ENCODE data around the gene LBHD2.

LBHD2 gene

DNA sequence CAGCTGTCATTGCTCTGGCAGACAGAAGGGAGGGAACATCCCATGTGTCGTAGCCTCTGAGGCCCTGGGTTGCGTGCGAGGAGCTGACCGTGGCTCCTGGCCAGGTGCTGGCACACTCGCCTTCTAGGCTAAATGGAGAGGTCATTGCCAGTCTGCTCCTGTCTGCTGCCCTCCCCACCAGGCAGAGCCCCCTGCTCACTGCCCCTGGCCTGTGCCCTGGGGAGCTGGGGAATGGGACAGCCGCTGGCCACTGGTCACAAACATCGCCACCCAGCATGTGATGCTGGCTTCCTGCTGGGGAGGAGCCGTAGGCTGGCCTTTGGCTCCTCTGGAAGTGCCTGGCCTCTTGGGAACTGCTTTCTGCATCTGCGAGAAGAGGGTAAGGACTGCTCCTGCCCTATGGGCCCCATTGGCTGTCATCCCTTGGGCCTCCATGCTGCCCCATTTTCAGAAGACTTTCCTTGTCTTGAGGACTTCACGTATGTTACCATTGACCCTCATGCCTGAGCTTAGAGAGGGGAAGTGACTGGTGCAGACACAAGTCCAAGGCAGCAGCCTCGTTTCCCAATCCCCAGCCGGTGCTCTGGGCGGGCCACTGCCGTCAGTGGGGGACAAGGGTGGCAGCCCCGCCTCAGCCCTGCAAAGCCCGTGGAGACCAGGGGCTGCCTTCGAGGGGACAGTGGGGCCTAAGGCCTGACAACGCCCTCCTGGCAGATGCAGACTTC is 37.3 kb downstream of the LBHD2 start:
- no peak for DNase-seq (ENCODE audit: low read depth)

DNA sequence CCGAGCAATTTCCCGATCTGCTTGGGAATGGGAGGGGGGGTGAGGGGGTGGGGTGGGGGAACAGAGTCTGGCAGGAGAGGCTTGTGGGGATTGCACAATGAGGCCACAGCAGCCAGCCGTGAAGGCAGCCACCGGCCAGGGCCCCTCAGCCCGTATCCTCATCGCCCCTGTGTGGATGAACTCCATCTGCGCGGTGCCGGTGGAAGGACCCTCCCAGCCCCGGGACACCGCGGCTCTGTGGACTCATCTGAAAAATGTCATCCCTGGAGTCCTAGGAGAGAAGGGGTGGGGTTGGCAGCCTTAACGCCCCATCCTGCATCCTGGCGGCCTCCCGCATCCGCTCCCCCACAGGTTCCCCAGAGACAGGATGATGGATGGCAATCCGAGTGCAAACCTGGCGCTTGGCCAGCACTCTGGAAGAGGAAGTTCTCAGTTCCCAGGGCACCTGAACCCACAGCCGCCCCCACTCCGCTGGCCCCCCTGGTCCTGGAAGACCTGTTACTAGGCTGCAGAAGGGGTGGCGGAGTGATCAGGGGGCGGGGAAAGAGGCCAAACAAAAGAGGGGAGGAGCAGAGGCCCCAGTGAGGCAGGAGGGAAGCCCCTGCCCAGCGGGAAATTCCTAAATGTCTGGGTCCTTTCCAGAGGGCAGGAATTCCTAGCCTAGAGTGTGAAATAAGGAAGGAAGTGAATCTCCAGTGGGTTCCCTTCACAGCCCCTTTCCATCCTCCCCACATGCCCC is 38.0 kb downstream of the LBHD2 start:
- DNase-seq (ENCODE audit: low read depth) = no peak

DNA sequence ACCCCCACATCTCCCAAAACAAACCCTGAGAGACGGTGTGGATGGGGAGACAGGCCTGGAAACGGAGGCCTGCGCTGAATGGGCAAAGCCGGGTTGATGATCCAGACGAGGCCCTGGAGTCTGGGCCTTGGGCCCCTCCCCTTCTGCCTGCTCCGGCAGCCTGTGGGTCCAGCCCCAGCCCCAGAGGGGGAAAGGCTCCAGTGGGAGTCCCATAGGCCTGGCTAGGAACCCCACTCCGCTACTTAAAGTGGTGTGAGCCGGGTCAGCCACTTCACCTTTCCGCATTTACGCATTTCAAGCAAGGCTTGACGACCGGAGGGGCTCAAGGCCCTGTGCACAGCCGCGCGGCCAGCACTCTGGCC is 38.6 kb downstream of the LBHD2 start:
- DNase-seq (ENCODE audit: low read depth) = no peak

DNA sequence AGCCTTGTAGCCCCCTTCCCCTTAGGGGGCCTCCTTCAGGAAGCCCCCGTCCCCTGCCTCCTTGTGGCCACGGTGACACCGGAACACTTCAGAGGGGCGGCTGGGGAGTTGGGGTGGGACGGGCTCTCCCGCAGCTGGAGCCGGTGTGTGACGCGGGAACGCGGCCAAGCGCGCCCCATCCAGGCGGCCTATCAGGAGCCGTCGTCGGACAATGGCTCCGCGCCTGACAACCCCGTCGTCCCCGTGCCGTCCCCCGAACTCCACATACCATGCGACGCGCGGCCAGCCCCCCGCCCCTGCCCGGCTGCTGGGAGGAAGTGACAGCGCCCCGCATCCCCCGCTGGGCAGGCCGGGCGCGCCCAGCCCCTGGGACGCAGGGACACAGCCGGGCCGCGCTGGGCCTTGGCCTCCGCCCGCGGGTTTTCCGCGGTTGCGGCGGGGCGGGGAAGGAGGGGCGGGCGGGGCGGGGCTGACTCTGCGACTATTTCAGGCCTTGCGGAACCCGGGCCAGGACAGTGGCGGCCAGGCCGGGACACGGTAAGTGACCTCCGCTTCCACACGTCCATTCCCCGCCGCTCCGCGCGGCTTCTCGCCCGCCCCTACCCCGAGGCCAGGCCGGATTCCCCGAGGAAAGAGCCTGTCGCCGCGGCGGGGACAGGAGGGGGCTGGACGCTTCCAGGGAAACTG is 39.1 kb downstream of the LBHD2 start, which contains the start of gene TNFAIP2:
TNFAIP2 (plus strand) TSS at position 515 of the 687 bp plus-strand sequence. CDS start 2,997 bp downstream, outside the sequence.
- DNase-seq (ENCODE audit: low read depth) = no peak

DNA sequence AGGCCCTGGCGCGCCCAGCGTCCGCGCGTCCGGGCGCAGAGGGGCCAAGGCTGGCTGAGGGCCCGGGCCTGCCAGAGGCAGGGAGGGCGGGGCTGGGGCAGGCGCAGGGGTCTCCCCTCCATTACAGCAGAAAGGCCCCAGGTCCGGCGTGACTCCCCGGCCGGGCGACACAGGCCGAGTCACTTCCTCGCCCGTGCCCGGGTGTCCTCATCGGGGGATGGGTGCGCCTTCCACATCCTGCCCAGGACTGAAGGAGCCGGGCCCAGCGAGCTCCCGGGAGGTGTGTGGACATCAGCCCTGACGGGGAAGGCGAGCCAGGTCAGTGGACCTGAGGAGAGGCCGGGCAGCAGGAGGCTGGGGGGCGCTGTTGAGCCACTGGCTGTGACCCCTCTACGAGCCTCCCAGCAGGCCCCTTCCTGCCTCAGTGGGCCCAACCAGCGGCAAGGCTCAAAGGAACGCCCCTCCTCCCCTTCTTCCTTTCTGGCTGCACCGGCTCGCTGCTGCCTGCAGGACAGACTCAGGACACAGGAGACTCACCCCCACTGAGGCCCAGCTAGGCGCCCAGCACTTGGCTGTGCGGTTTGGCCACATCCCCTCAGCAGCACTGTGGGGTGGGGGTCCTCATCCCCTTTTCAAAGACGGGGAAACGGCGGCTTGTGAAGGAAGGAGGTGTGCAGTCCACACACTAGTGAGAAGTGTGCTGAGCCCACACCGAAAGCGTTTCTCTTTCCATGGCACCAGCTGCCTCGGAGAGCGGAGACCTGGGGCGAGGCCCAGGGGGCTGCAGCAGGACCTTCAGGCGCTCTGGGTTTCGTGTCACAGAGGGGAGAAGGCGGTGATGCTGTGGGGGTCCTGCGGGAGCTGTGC is 39.9 kb downstream of the LBHD2 start:
- DNase-seq (ENCODE audit: low read depth) = no peak

DNA sequence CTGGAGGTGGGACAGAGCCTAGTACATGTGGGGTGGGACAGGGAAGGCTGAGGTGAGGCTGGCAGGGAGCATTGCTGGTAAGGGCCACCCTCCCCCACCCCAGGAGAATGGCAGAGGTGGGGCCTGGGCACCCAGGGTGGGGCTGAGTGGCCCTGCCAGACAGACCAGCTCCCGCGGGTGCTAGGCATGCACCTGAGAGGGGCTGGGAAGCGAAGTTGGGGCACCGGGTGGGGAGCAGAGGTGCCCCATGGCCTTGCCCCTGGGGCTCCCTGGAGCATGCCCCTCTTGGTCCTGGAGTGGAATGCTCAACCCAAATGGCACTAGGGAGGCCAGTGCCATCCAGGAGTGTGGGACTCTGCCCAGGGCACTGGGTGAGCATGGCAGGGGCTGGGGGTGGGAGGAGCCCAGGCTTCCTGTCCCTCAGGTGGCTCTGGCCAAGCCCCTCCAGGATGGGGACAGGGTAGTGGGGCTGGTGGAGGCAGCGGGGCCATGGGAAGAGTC is 40.5 kb downstream of the LBHD2 start:
- DNase-seq (ENCODE audit: low read depth) = no peak

DNA sequence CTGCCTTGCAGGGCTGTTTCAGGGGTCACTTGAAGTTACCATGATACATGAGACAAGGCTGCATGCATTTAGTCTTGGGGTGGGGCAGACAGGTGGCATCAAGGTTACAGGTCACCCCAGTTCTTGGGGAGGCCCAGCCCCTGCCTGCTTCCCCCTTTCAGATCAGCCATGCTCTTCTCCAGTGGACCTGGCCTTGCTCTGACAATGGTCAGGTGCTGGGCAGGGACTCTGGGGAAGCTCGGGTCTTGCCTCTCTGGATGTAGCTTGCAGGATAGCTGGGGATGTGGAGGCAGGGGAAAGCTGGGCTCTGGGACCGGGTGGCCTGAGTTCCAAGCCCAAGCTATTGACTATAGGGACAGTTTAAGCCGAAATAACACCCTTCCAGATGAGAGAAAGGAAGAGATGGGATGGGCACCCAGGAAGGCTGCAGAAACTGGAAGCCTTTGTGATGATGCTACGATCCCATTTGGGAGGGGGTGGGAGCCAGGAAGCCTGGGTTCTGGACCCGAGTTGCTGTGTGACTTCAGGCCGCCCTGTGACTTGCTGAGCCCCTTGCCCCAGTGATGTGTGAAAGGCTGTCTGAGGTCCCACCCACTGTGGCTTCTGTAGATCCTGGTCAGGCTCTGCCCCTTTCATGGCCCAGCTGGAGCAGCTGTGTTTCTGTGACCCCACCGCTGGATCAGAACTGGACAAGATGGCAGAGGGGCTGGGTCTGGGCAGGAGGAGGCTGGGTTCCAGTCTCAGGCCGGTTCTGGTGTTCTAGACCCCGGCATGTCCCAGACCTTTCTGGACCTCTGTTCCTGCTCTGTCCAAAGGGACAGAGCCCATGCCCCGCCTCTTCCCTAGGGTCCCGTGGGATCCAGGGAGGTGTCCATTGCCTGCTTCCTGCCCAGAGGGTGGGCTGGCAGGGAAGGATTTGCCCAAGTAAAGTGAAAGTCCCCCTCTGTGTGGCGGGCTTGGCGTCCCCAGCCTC is 41.4 kb downstream of the LBHD2 start:
- no peak for DNase-seq (ENCODE audit: low read depth)

DNA sequence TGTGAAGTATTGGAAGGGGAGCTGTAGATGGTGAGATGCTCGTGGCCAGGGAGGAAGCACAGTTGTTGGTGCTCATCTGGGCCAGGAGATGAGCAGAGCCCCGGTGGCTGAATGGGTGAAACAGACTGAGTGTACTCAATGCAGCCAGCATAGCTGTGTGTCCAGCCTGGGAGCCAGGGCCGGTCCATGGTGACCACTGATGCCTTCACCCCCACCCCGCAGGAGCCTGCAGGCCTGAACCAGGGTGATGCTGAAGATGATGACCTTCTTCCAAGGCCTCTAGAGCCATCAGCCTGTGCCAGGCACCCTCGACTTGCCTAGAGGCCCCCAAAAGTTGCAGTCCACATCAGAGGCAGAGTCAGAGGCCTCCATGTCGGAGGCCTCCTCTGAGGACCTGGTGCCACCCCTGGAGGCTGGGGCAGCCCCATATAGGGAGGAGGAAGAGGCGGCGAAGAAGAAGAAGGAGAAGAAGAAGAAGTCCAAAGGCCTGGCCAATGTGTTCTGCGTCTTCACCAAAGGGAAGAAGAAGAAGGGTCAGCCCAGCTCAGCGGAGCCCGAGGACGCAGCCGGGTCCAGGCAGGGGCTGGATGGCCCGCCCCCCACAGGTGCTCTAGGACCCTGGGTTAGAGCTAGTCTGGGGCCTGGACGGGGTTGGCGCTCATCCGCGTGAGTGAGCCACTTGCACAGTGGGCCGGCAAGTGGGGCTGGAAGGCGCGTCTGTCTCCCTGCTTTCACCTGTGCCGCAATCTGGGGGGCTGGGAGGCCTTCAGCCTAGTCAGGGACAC is 42.3 kb downstream of the LBHD2 start:
- no peak for DNase-seq (ENCODE audit: low read depth)

DNA sequence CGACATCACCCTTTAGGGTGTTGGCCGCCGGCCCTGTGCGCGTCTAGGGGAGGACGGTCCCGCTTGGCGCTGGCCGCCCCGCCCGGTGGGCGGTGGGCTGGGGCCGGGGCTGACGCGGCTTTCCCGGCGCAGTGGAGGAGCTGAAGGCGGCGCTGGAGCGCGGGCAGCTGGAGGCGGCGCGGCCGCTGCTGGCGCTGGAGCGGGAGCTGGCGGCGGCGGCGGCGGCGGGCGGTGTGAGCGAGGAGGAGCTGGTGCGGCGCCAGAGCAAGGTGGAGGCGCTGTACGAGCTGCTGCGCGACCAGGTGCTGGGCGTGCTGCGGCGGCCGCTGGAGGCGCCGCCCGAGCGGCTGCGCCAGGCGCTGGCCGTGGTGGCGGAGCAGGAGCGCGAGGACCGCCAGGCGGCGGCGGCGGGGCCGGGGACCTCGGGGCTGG is 42.9 kb downstream of the LBHD2 start:
- DNase-seq (ENCODE audit: low read depth) = no peak

DNA sequence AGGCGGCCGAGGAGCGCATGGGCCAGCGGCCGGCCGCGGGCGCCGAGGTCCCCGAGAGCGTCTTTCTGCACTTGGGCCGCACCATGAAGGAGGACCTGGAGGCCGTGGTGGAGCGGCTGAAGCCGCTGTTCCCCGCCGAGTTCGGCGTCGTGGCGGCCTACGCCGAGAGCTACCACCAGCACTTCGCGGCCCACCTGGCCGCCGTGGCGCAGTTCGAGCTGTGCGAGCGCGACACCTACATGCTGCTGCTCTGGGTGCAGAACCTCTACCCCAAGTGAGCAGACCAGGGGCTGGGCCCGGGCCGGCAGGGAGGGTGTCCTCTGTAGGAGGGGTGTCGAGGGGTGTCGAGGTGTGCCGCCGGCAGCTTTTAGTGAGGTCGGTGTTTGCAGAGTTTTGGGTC is 43.3 kb downstream of the LBHD2 start:
- DNase-seq (ENCODE audit: low read depth) = no peak

DNA sequence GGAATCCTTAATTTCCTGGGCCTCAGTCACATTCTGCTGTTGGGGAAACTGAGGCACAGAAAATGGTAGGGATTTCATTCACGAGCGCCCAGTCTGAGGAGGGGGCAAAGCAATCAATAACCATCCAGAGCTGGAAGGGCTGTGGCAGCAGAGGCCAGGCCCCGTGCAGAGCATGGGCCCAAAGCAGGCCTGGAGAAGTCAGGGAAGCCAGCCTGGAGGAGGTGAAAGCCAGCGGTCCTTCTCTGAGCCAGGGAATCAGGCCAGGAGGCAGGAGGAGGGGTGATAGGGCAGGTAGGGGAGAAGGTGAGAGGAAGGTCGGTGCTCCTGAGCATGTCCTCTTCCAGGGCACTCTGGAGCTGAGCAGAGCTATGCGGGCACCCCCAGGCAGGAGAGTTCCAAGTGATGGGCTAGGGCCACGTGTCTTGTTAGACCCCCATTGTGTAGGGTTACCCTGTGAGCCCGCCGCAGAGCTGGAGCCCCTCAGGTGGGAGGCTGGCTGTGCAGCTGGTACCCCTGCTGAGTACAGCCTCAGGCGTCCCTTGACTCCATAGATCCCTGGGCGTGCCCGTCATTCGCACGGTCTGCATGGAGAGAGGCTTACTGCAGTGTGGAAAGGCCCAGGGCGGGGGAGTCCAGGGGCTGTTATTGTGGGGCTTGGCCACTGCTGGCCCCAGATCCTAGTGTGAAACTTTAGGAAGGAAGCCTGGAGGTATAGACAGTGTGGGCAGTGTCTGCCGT is 44.0 kb downstream of the LBHD2 start:
- no peak for DNase-seq (ENCODE audit: low read depth)

DNA sequence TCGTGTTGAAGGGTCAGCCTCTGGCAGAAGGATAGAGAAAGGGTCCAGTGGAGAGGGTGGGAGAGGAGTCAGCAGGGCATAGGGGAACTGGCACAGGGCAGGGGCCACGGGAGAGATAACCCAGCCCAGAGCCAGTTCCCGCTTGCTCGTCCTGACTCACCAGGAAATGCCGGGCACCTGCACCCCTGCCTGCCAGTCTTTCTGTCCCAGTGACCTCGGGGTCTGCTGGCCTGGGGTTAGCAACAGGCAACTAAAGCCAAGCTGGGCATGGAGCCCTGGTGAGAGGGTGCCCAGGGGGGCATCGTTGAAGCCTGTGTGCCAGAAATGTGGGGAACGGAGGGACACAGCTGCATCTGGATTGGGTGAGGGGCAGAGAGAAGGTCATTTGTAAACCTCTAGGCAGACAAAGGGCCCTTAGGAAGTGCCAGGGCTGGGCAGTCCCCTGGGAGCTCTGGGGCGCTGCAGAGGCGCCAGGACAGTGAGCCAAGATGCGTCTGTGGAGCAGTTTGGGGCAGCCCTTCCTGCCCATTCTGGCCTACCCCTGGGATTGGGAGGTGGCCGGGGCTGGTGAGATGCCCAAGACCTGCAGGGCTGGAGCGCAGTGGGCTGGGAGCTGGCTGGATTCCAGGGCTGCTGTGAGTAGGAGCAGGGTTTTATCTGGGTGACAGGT is 44.8 kb downstream of the LBHD2 start:
- no peak for DNase-seq (ENCODE audit: low read depth)

DNA sequence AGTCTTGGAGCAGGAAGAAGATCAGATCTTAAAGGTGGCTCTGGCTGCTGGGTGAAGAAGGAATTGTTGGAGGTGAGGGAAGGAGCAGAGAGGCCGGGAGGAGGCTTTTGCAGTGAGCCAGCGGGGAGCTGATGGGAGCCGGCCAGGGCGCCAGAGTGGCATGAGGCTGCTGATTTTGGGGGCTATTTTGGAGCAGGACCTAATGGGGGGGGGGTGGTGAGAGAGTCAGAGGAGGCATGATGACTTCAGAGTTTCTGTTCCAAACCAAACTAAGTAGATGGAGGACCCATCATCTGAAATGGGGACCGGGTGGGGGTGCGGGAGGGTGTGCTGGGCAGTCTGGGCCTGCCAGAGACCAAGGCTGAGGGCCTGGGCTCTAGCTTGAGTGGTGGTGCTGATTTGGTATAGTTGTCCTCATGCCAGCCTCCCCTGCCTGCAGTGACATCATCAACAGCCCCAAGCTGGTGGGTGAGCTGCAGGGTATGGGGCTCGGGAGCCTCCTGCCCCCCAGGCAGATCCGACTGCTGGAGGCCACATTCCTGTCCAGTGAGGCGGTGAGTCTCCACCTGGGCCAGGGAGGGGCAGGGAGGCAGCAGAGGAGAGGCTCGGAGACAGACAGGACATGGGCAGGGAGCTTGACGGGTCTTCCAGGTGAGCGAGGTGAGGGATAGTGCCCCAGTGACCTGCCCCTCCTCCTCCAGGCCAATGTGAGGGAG is 45.4 kb downstream of the LBHD2 start:
- DNase-seq (ENCODE audit: low read depth) = no peak

DNA sequence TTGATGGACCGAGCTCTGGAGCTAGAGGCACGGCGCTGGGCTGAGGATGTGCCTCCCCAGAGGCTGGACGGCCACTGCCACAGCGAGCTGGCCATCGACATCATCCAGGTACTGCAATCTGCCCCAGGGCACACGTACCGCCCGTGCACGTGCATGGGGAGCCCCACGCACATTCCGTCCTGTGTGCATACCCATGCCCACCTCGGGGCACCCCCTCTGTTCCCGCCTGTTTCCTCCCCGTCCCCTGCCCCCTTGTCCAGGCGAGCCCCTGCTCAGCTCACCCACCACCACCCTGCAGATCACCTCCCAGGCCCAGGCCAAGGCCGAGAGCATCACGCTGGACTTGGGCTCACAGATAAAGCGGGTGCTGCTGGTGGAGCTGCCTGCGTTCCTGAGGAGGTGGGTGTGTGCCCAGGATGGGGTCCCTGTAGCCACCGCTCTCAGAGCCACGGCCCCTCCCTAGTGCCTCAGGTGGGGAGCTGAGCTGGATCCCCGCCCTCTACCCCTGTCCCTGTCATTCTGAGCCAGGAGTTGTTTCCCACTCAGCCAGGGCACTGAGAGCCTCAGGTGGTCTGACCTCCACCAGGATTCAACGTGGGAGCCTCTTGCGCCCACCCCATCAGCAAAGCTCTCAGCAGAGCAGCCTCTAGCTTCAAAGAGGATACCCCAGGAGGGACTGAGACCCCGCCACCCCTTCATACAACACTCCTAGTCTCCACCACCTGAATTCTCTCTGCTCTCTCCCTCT is 46.2 kb downstream of the LBHD2 start:
- DNase-seq (ENCODE audit: low read depth) = no peak

DNA sequence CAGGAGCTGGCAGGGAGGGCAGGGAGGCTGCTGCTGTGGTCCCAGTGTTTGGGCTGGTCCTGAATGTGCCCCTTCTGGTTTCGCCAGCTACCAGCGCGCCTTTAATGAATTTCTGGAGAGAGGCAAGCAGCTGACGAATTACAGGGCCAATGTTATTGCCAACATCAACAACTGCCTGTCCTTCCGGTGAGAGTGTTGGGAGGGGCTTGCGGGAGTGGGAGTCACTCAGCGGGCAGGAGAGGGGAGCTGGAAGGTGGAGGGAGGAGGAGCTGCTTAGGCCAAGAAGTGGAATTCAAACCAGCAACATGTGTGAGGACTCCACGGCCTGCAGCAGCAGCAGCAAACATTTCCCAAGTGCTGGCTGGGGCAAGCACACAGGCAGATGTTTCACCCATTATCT is 47.0 kb downstream of the LBHD2 start:
- DNase-seq (ENCODE audit: low read depth) = no peak

DNA sequence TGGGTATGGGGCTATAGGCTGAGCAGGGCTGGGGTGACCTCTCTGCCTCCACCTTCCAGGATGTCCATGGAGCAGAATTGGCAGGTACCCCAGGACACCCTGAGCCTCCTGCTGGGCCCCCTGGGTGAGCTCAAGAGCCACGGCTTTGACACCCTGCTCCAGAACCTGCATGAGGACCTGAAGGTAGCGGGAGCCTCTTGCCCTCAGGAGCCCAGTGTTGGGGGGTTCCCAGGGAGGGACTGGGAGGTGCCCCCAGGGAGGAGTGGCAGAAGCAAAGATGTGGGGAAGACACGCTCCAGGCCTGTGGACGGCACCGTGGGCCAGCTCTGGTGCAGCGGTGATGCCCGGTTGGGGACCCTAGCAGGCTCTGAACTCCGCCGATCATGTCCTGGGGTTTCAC is 47.6 kb downstream of the LBHD2 start:
- no peak for DNase-seq (ENCODE audit: low read depth)

Data from activated T-cell treated with anti-CD3 and anti-CD28 coated beads for 48 hours (primary cell).